ENCODE measurements around the gene MAPK9. TPM values are rescaled to one million over a fixed set of nuclear protein-coding genes. Genes with fewer than 3 reads are reported as not detected.

MAPK9 gene
- total RNA-seq, 2 experiments from 2014 or later = 19.9 to 42.1 TPM

- intact Hi-C loops (cut with micrococcal nuclease; ENCODE audit: unreplicated experiment) = no loop called here
- H3K9me2 ChIP-seq (ENCODE audit: insufficient read depth, low read length) = no peaks in the 10 kb centered on the region
- no peaks in the 10 kb centered on the region for H3K9me3 ChIP-seq (ENCODE audit: low read length)
- no peaks in the 10 kb centered on the region for H3K36me3 ChIP-seq (ENCODE audit: insufficient read depth, low read length)
- H3K4me3 ChIP-seq (ENCODE audit: low read depth, low read length, poor library complexity, severe bottlenecking) = no peak overlapping the region
- DNase-seq (ENCODE audit: low spot score) = no peak
- BruUV-seq (replicated peaks) = no TSS peak
- TF ChIP-seq CTCF (conservative IDR thresholded peaks at IDR 0.05; ENCODE audit: low read length) (no peak), EZH2phosphoT487 (IDR thresholded peaks at IDR 0.05; ENCODE audit: borderline replicate concordance, low read depth, low read length) (no peak)
- CTCF ChIA-PET (ENCODE audit: unreplicated experiment) = no interaction called here
- H3K79me2 ChIP-seq (ENCODE audit: insufficient read depth, low read depth, low read length) = no peaks in the 10 kb centered on the region
- H3K27ac ChIP-seq (ENCODE audit: low read depth, low read length, poor library complexity, severe bottlenecking) = no peak overlapping the region
- H3K4me2 ChIP-seq (ENCODE audit: low read length) = no peak overlapping the region
- H3K4me1 ChIP-seq (ENCODE audit: insufficient read depth, low read length, poor library complexity, severe bottlenecking) = no peaks in the 10 kb centered on the region
- H2AFZ ChIP-seq (ENCODE audit: low read length) = no peak overlapping the region
- no peaks in the 10 kb centered on the region for H4K20me1 ChIP-seq (ENCODE audit: insufficient read depth, low read length)
- POLR2A ChIA-PET = no interaction called here
These were observed 84.3 kb downstream of the MAPK9 start for GRCh38 chr5:180207593-180207992.

- no peak for DNase-seq (ENCODE audit: low spot score)
- no peaks in the 10 kb centered on the region for H3K9me3 ChIP-seq (ENCODE audit: low read length)
- H3K4me2 ChIP-seq (ENCODE audit: low read length) = no peak overlapping the region
- no TSS peak for BruUV-seq (replicated peaks)
- no peak overlapping the region for H3K4me3 ChIP-seq (ENCODE audit: low read depth, low read length, poor library complexity, severe bottlenecking)
- no peaks in the 10 kb centered on the region for H4K20me1 ChIP-seq (ENCODE audit: insufficient read depth, low read length)
- H3K4me1 ChIP-seq (ENCODE audit: insufficient read depth, low read length, poor library complexity, severe bottlenecking) = no peaks in the 10 kb centered on the region
- no peaks in the 10 kb centered on the region for H3K9me2 ChIP-seq (ENCODE audit: insufficient read depth, low read length)
- intact Hi-C loops (cut with micrococcal nuclease; ENCODE audit: unreplicated experiment) = no loop called here
- no peaks in the 10 kb centered on the region for H3K79me2 ChIP-seq (ENCODE audit: insufficient read depth, low read depth, low read length)
- ChIA-PET CTCF (ENCODE audit: unreplicated experiment) (no interaction called here), POLR2A (no interaction called here)
- H2AFZ ChIP-seq (ENCODE audit: low read length) = no peak overlapping the region
- H3K27ac ChIP-seq (ENCODE audit: low read depth, low read length, poor library complexity, severe bottlenecking) = no peak overlapping the region
- TF ChIP-seq EZH2phosphoT487 (IDR thresholded peaks at IDR 0.05; ENCODE audit: borderline replicate concordance, low read depth, low read length) = no peak
- no peak for TF ChIP-seq CTCF (conservative IDR thresholded peaks at IDR 0.05; ENCODE audit: low read length)
- no peaks in the 10 kb centered on the region for H3K36me3 ChIP-seq (ENCODE audit: insufficient read depth, low read length)
These were observed 84.9 kb downstream of the MAPK9 start for GRCh38 chr5:180206993-180207392.

GRCh38 chr5:180205916-180206315, 86.0 kb downstream of the MAPK9 start:
- Histone ChIP-seq H3K4me2 (ENCODE audit: low read length) (no peak overlapping the region), H3K9me2 (ENCODE audit: insufficient read depth, low read length) (no peaks in the 10 kb centered on the region)
- CTCF ChIA-PET (ENCODE audit: unreplicated experiment) = no interaction called here

More at GRCh38 chr5:180205916-180206315, 86.0 kb downstream of the MAPK9 start:
- Histone ChIP-seq H2AFZ (ENCODE audit: low read length) (no peak overlapping the region), H3K4me3 (ENCODE audit: low read depth, low read length, poor library complexity, severe bottlenecking) (no peak overlapping the region), H3K9me3 (ENCODE audit: low read length) (no peaks in the 10 kb centered on the region), H3K4me1 (ENCODE audit: insufficient read depth, low read length, poor library complexity, severe bottlenecking) (no peaks in the 10 kb centered on the region), H3K27ac (ENCODE audit: low read depth, low read length, poor library complexity, severe bottlenecking) (no peak overlapping the region), H3K36me3 (ENCODE audit: insufficient read depth, low read length) (no peaks in the 10 kb centered on the region), H3K79me2 (ENCODE audit: insufficient read depth, low read depth, low read length) (no peaks in the 10 kb centered on the region), H4K20me1 (ENCODE audit: insufficient read depth, low read length) (no peaks in the 10 kb centered on the region)
- POLR2A ChIA-PET = no interaction called here
- no peak for TF ChIP-seq EZH2phosphoT487 (IDR thresholded peaks at IDR 0.05; ENCODE audit: borderline replicate concordance, low read depth, low read length)
- TF ChIP-seq CTCF (conservative IDR thresholded peaks at IDR 0.05; ENCODE audit: low read length) = no peak
- no peak for DNase-seq (ENCODE audit: low spot score)
- intact Hi-C loops (cut with micrococcal nuclease; ENCODE audit: unreplicated experiment) = no loop called here
- BruUV-seq (replicated peaks) = no TSS peak

All from OCI-LY7 (cell line).